ENCODE data around the gene PTGES3. TPM values are rescaled to one million over a fixed set of nuclear protein-coding genes. Genes with fewer than 3 reads are reported as not detected.

Gene PTGES3
- total RNA-seq, 4 donors from 2014 or later, result 40.4 to 168 (median 102) TPM

DNA sequence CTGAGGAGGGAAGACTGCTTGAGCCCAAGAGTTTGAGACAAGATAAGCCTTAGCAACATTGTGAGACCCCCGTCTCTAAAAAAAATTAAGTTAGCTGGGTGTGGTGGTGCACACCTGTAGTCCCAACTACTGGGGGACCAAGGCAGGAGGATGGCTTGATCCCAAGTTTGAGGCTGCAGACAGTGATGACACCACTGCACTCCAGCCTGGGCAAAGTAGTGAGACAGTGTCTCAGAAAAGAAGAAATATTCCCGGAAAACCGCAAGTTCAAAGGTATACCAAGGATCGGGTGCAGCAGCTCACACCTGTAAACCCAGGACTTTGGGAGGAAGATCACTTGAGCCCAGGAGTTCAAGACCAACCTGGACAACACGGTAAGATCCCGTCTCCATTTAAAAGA, 5.8 kb downstream of the PTGES3 start:
- WGBS, 2 donors (ENCODE audit: low coverage in 1 of 2), result 69% methylated on average over 6 of the region's 6 CpGs; no CpG with 5 or more reads in 1 of the 2 donors
- in situ Hi-C loops (cut with MboI; ENCODE audit: low pct_ligation_motif_present in 1 of 4, low pct_unique_long_range_greater_than_20kb in 1 of 4, low sequenced_read_pairs in 3 of 4), result no loop called here
- Histone ChIP-seq H3K27ac (peak overlapping the region in 2 of 4 donors; percentile 100), H3K27me3 (no peaks in the 10 kb centered on the region), H3K4me3 (no peak overlapping the region), H3K4me1 (peaks cover 18 to 81% (median 57%) of the 10 kb centered on the region in 4 donors), H3K36me3 (no peaks in the 10 kb centered on the region), H3K9me3 (no peaks in the 10 kb centered on the region)
- no peak for DNase-seq
- TF ChIP-seq POLR2AphosphoS5 (IDR thresholded peaks at IDR 0.05), result no peak
- TF ChIP-seq, protein P1, sequence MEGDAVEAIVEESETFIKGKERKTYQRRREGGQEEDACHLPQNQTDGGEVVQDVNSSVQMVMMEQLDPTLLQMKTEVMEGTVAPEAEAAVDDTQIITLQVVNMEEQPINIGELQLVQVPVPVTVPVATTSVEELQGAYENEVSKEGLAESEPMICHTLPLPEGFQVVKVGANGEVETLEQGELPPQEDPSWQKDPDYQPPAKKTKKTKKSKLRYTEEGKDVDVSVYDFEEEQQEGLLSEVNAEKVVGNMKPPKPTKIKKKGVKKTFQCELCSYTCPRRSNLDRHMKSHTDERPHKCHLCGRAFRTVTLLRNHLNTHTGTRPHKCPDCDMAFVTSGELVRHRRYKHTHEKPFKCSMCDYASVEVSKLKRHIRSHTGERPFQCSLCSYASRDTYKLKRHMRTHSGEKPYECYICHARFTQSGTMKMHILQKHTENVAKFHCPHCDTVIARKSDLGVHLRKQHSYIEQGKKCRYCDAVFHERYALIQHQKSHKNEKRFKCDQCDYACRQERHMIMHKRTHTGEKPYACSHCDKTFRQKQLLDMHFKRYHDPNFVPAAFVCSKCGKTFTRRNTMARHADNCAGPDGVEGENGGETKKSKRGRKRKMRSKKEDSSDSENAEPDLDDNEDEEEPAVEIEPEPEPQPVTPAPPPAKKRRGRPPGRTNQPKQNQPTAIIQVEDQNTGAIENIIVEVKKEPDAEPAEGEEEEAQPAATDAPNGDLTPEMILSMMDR (IDR thresholded peaks at IDR 0.05), result no peak
- no peak for TF ChIP-seq POLR2A (IDR thresholded peaks at IDR 0.05)
- no peak for TF ChIP-seq EP300 (IDR thresholded peaks at IDR 0.05; ENCODE audit: low read depth)
- intact Hi-C loops (cut with DNase I; ENCODE audit: low total_unique reads), result no loop called here

DNA sequence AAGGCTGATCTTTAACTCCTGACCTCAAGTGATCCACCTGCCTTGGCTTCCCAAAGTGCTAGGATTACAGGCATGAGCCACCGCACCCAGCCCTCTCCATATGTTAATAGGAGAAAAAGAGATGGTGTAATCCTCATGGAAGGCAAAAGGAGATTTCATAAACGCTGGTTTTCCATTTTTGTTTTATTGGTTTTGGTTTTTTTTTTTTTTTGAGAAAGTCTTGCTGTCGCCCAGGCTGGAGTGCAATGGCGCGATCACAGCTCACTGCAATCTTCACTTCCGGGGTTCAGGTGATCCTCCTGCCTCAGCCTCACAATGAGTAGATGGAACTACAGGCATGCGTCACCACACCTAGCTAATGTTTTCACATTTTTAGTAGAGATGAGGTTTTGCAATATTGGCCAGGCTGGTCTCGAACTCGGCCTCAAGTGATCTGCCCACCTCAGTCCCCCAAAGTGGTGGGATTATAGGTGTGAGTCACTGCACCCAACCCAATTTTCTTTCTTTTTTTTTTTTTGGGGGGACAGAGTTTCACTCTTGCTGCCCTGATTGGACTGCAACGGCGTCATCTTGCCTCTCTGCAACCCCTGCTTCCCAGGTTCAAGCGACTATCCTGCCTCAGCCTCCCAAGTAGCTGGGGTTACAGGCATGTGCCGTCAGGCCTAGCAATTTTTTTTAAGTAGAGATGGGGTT, 8.1 kb downstream of the PTGES3 start:
- Histone ChIP-seq H3K4me3 (no peak overlapping the region), H3K36me3 (no peaks in the 10 kb centered on the region), H3K27ac (no peak overlapping the region), H3K4me1 (peaks cover 25 to 88% (median 65%) of the 10 kb centered on the region in 4 donors), H3K9me3 (no peaks in the 10 kb centered on the region), H3K27me3 (no peaks in the 10 kb centered on the region)
- in situ Hi-C loops (cut with MboI; ENCODE audit: low pct_ligation_motif_present in 1 of 4, low pct_unique_long_range_greater_than_20kb in 1 of 4, low sequenced_read_pairs in 3 of 4) (no loop called here), intact Hi-C loops (cut with DNase I; ENCODE audit: low total_unique reads) (no loop called here)
- TF ChIP-seq POLR2A (IDR thresholded peaks at IDR 0.05) (no peak), POLR2AphosphoS5 (IDR thresholded peaks at IDR 0.05) (no peak)
- no peak for DNase-seq
- WGBS, 2 donors (ENCODE audit: low coverage in 1 of 2), result 75 to 86% methylated on average over 6 to 13 of the region's 13 CpGs

GRCh38 chr12:56678852-56679251, 9.2 kb downstream of the PTGES3 start:
- H3K4me1 ChIP-seq, result peaks cover 25 to 85% (median 59%) of the 10 kb centered on the region in 4 donors
- 89% methylated on average over 2 of the region's 2 CpGs; no CpG with 5 or more reads in 1 of the 2 donors for WGBS, 2 donors (ENCODE audit: low coverage in 1 of 2)
- no peak overlapping the region for H3K4me3 ChIP-seq
- H3K27me3 ChIP-seq, result no peaks in the 10 kb centered on the region
- H3K36me3 ChIP-seq, result no peaks in the 10 kb centered on the region
- in situ Hi-C loops (cut with MboI; ENCODE audit: low pct_ligation_motif_present in 1 of 4, low pct_unique_long_range_greater_than_20kb in 1 of 4, low sequenced_read_pairs in 3 of 4) (no loop called here), intact Hi-C loops (cut with DNase I; ENCODE audit: low total_unique reads) (no loop called here)
- no peak for DNase-seq
- peak overlapping the region in 2 of 4 donors; percentile 75 to 80 for H3K27ac ChIP-seq
- TF ChIP-seq, protein P1 (IDR thresholded peaks at IDR 0.05), result no peak
- TF ChIP-seq POLR2A (IDR thresholded peaks at IDR 0.05) (no peak), POLR2AphosphoS5 (IDR thresholded peaks at IDR 0.05) (no peak), EP300 (IDR thresholded peaks at IDR 0.05; ENCODE audit: low read depth) (no peak)
- H3K9me3 ChIP-seq, result no peaks in the 10 kb centered on the region

DNA sequence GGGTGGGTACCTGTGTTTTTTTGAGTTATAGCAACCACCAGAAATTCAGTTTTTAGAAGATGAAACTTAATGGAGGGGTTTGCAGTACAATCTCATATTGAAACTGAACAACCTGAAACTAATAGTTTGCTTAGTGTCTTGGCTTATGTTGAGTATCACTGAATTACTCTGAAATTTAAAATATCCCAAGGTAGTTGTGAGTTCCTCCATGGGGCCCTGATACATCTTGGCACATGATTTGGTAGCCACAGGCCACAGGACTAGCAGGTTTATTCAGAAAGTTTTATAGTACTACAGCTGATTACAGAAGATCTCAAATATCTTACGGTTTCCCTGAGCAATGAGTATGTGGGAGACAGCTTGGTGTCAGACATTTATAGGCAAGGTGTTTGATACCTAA, 10.4 kb downstream of the PTGES3 start:
- in situ Hi-C loops (cut with MboI; ENCODE audit: low pct_ligation_motif_present in 1 of 4, low pct_unique_long_range_greater_than_20kb in 1 of 4, low sequenced_read_pairs in 3 of 4) (no loop called here), intact Hi-C loops (cut with DNase I; ENCODE audit: low total_unique reads) (no loop called here)
- peak overlapping the region; percentile 64 to 80 (median 77) for H3K27ac ChIP-seq

More for the DNA sequence above, 10.4 kb downstream of the PTGES3 start:
- Histone ChIP-seq H3K36me3 (no peaks in the 10 kb centered on the region), H3K27me3 (no peaks in the 10 kb centered on the region), H3K4me1 (peaks cover 29 to 80% (median 57%) of the 10 kb centered on the region in 4 donors), H3K9me3 (no peaks in the 10 kb centered on the region), H3K4me3 (no peak overlapping the region)
- DNase-seq, result no peak
- WGBS, 2 donors (ENCODE audit: low coverage in 1 of 2), result 30 to 38% methylated on average over 1 of the region's 1 CpG
- no peak for TF ChIP-seq POLR2A (IDR thresholded peaks at IDR 0.05)
- no peak for TF ChIP-seq POLR2AphosphoS5 (IDR thresholded peaks at IDR 0.05)
- TF ChIP-seq EP300 (IDR thresholded peaks at IDR 0.05; ENCODE audit: low read depth), result no peak
- TF ChIP-seq, protein P1 (IDR thresholded peaks at IDR 0.05), result no peak

Data from transverse colon (tissue), 4 donors.